HCT116 (cell line): ENCODE results near the gene KRTAP5-3. TPM values are rescaled to one million over a fixed set of nuclear protein-coding genes. Genes with fewer than 3 reads are reported as not detected.

Experiments used
- ATAC-seq: fragments of 200-7000 bp; cut with Tn5 transposase; 2 replicates; pipeline ENCODE4 v1.9.1; 2020; ENCODE audit warnings: mild to moderate bottlenecking, moderate library complexity
- BruUV-seq: library from RNA; stranded (reverse); fragments of 400-500 nt; replicated peaks from 2 replicates; lab custom pipeline; 2021; lab: Mats Ljungman, UMichigan
- CTCF ChIA-PET: fragments of 300-600 bp; sonication (Branson Sonifier 250); formaldehyde crosslinking; loops from one replicate; lab custom pipeline; 2021; ENCODE audit warnings: antibody characterized with exemption; lab: Charles Lee
- POLR2A ChIA-PET: fragments of 300-600, 350-600 bp; sonication (Branson Sonifier 250); formaldehyde crosslinking; loops from one replicate; lab custom pipeline; 2021; ENCODE audit warnings: antibody characterized with exemption; lab: Charles Lee
- RAD21 ChIA-PET, 2 experiments: fragments of 300-600 bp; sonication (Branson Sonifier 250); formaldehyde crosslinking; loops; one replicate each; lab custom pipeline; 2023; ENCODE audit warnings: low total read pairs in 2 of 2; ENCODE audit not compliant: uncharacterized antibody in 2 of 2, unreplicated experiment in 2 of 2, low non-redundant PET in 1 of 2; lab: Charles Lee
- DNase-seq: peaks from one replicate; pipeline ENCODE4 v3.0.0-alpha.2; 2010; ENCODE audit warnings: low read depth, low spot score
- H2AFZ ChIP-seq: fragments of 200-600 bp; shearing (Covaris generic), sonication (generic); 2 replicates; pipeline ENCODE4 v1.6.1; 2017; ENCODE audit warnings: low read depth, mixed run types, mixed read lengths, antibody characterized with exemption, low read length; ENCODE audit not compliant: poor library complexity, severe bottlenecking
- H3K27ac ChIP-seq: 2 replicates; pipeline ENCODE4 v1.5.1; 2012; ENCODE audit warnings: low read depth, low read length
- H3K27me3 ChIP-seq: fragments of 200-600 bp; sonication (generic); 2 replicates; pipeline ENCODE4 v1.6.1; 2016; ENCODE audit warnings: mixed run types, low read length, mixed read lengths; ENCODE audit not compliant: insufficient read depth
- H3K36me3 ChIP-seq, 2 experiments: fragments of 200-500 bp in 1 of 2; fragments of 200-600 bp in 1 of 2; sonication (Bioruptor generic) in 1 of 2; sonication (generic) in 1 of 2; 2 replicates each; pipeline versions ENCODE4 v1.5.1 to v1.6.1; 2014 to 2016; ENCODE audit warnings: low read length in 2 of 2, inconsistent platforms in 1 of 2, mixed read lengths in 1 of 2, mixed run types in 1 of 2; ENCODE audit not compliant: insufficient read depth in 2 of 2, control insufficient read depth in 1 of 2
- H3K4me1 ChIP-seq, 2 experiments: fragments of 200-600 bp in 1 of 2; sonication (generic) in 1 of 2; 2 replicates each; pipeline versions ENCODE4 v1.5.1 to v1.6.1; 2012 to 2017; ENCODE audit warnings: low read length in 2 of 2, inconsistent platforms in 1 of 2, mild to moderate bottlenecking in 1 of 2, mixed read lengths in 1 of 2, mixed run types in 1 of 2, moderate library complexity in 1 of 2; ENCODE audit not compliant: insufficient read depth in 2 of 2, control insufficient read depth in 1 of 2
- H3K4me2 ChIP-seq: fragments of 200-600 bp; sonication (generic); 2 replicates; pipeline ENCODE4 v1.6.1; 2017; ENCODE audit warnings: mixed run types, low read length, mixed read lengths
- H3K4me3 ChIP-seq, 2 experiments: fragments of 200-600 bp in 1 of 2; sonication (generic) in 1 of 2; replicated peaks in 1 of 2; 2 replicates each; pipeline ENCODE4 v1.5.1; 2011 to 2016; ENCODE audit warnings: low read length in 2 of 2, control low read depth in 1 of 2, low read depth in 1 of 2, mild to moderate bottlenecking in 1 of 2, mixed read lengths in 1 of 2, mixed run types in 1 of 2
- H3K79me2 ChIP-seq: fragments of 200-600 bp; sonication (generic); 2 replicates; pipeline ENCODE4 v1.6.1; 2017; ENCODE audit warnings: mild to moderate bottlenecking, mixed run types, low read length, moderate library complexity, mixed read lengths; ENCODE audit not compliant: insufficient read depth
- H3K9ac ChIP-seq: fragments of 200-600 bp; sonication (generic); 2 replicates; pipeline ENCODE4 v1.6.1; 2016; ENCODE audit warnings: low read length, mixed read lengths
- H3K9me2 ChIP-seq: fragments of 200-600 bp; sonication (generic), shearing (Covaris generic); 2 replicates; pipeline ENCODE4 v1.6.1; 2017; ENCODE audit warnings: mixed run types, mild to moderate bottlenecking, moderate library complexity; ENCODE audit not compliant: insufficient read depth
- H3K9me3 ChIP-seq, 2 experiments: fragments of 200-500 bp in 1 of 2; fragments of 200-600 bp in 1 of 2; sonication (Bioruptor generic) in 1 of 2; sonication (generic) in 1 of 2; 2 replicates each; pipeline ENCODE4 v1.6.1; 2014 to 2017; ENCODE audit warnings: low read length in 2 of 2, mixed read lengths in 2 of 2, inconsistent platforms in 1 of 2, low read depth in 1 of 2, mild to moderate bottlenecking in 1 of 2, mixed run types in 1 of 2, moderate library complexity in 1 of 2; ENCODE audit not compliant: control insufficient read depth in 1 of 2, insufficient read depth in 1 of 2
- H4K20me1 ChIP-seq: fragments of 200-600 bp; sonication (generic), shearing (Covaris generic); 2 replicates; pipeline ENCODE4 v1.6.1; 2017; ENCODE audit warnings: mixed run types, mild to moderate bottlenecking, moderate library complexity; ENCODE audit not compliant: insufficient read depth
- EGR1 ChIP-seq: IDR thresholded peaks from 2 replicates; pipeline ENCODE4 v1.6.1; 2012; ENCODE audit warnings: low read depth
- SIN3A ChIP-seq: IDR thresholded peaks from 2 replicates; pipeline ENCODE4 v1.6.1; 2012; ENCODE audit warnings: low read depth
- SP1 ChIP-seq: IDR thresholded peaks from 2 replicates; pipeline ENCODE4 v1.6.1; 2012; ENCODE audit warnings: low read depth
- intact Hi-C: fragments of 100-400 bp; cut with micrococcal nuclease; formaldehyde crosslinking; loops from 2 replicates; pipeline ENCODE4 v1.10.0; 2022
- total RNA-seq: library from RNA; stranded (reverse); gene quantifications from one replicate; pipeline ENCODE4 v1.2.1, GENCODE V29; 2021; ENCODE audit not compliant: unreplicated experiment
- TF ChIP-seq, protein P1 (sequence below), 3 experiments: fragments of 200-600 bp in 1 of 3; sonication (generic) in 1 of 3; IDR thresholded peaks in 2 of 3; conservative IDR thresholded peaks in 1 of 3; 2 replicates each; pipeline ENCODE4 v1.5.1; 2012 to 2017; ENCODE audit warnings: low read depth in 2 of 3, low read length in 2 of 3, antibody characterized with exemption in 1 of 3, borderline replicate concordance in 1 of 3, control low read depth in 1 of 3, mild to moderate bottlenecking in 1 of 3, mixed read lengths in 1 of 3, mixed run types in 1 of 3, moderate library complexity in 1 of 3; ENCODE audit not compliant: insufficient read depth in 1 of 3
- TF ChIP-seq, protein P2 (sequence below): IDR thresholded peaks from 2 replicates; pipeline ENCODE4 v1.6.1; 2012

Gene KRTAP5-3
- total RNA-seq, 1 experiment from 2014 or later = not detected

DNA sequence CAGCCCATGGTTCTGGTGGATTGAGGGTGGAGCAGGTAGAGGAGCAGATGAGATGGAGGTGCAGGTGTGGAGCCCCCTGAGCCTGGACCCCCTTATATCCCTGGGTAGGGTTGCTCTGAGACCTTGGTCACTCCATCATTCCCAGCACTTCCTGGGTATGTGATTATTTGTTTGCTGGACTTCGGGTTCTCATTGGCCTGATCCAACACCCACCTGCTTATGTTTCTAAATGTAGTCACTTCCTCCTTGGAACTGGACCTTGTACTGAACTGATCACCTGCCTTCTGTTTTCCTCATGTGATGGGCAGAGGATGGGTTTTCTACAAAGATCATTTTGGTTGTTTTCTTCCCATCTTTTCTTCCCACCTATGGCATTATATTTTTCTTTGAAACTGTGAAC lies 13.8 kb upstream of the KRTAP5-3 start, which contains the start of gene KRTAP5-4 (continued):
- TF ChIP-seq, protein P1, sequence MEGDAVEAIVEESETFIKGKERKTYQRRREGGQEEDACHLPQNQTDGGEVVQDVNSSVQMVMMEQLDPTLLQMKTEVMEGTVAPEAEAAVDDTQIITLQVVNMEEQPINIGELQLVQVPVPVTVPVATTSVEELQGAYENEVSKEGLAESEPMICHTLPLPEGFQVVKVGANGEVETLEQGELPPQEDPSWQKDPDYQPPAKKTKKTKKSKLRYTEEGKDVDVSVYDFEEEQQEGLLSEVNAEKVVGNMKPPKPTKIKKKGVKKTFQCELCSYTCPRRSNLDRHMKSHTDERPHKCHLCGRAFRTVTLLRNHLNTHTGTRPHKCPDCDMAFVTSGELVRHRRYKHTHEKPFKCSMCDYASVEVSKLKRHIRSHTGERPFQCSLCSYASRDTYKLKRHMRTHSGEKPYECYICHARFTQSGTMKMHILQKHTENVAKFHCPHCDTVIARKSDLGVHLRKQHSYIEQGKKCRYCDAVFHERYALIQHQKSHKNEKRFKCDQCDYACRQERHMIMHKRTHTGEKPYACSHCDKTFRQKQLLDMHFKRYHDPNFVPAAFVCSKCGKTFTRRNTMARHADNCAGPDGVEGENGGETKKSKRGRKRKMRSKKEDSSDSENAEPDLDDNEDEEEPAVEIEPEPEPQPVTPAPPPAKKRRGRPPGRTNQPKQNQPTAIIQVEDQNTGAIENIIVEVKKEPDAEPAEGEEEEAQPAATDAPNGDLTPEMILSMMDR (IDR thresholded peaks at IDR 0.05 in 2 of 3, conservative IDR thresholded peaks at IDR 0.05 in 1 of 3; ENCODE audit: borderline replicate concordance in 1 of 3, insufficient read depth in 1 of 3, low read depth in 2 of 3, low read length in 2 of 3) = no peak

DNA sequence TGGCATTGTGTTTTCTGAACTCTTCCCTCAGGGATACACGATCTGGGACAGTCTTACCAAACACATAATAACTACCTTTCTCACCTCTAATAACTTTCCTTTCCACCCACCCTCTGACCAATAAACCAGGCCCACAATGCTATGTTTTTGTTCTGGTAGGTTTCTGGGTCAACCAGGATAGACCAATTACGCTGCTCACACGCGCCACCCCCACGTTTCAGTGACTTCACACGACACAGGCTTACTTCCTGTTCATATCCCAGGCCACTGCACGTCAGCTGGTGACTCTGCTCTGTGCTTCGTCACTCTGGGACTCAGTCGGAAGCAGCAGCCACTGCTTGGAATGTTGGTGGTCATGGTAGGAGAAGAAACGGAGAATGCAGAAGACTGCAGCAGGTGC lies 11.2 kb upstream of the KRTAP5-3 start:
- ATAC-seq (no peak), DNase-seq (no peak)
- H3K4me1 ChIP-seq = no peaks in the 10 kb centered on the region
- H2AFZ ChIP-seq = no peak overlapping the region
- H3K9ac ChIP-seq = no peak overlapping the region
- ChIA-PET POLR2A (interaction anchor here (0.6 kb wide), 1 partner anchor 62 kb away, joined by 4 read pairs; no protein-coding TSS in a partner anchor), RAD21 (no interaction called here)
- H3K4me2 ChIP-seq = no peak overlapping the region
- H3K4me3 ChIP-seq = no peak overlapping the region
- H3K9me2 ChIP-seq = no peaks in the 10 kb centered on the region
- no peaks in the 10 kb centered on the region for H4K20me1 ChIP-seq
- H3K79me2 ChIP-seq = no peaks in the 10 kb centered on the region
- no peak for TF ChIP-seq SIN3A
- no peak for TF ChIP-seq EGR1
- TF ChIP-seq SP1 = no peak
- TF ChIP-seq, protein P1 (IDR thresholded peaks at IDR 0.05 in 2 of 3, conservative IDR thresholded peaks at IDR 0.05 in 1 of 3; ENCODE audit: borderline replicate concordance in 1 of 3, insufficient read depth in 1 of 3, low read depth in 2 of 3, low read length in 2 of 3) = no peak
- TF ChIP-seq, protein P2, sequence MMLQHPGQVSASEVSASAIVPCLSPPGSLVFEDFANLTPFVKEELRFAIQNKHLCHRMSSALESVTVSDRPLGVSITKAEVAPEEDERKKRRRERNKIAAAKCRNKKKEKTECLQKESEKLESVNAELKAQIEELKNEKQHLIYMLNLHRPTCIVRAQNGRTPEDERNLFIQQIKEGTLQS = no peak
- TF ChIP-seq, all 23 proteins: peak for 0
- no TSS peak for BruUV-seq
- Histone ChIP-seq H3K27me3 (no peaks in the 10 kb centered on the region; the same call in 1 of the 2 replicates), H3K27ac (no peak overlapping the region), H3K36me3 (no peaks in the 10 kb centered on the region), H3K9me3 (no peaks in the 10 kb centered on the region)
- intact Hi-C loops = no loop called here
- CTCF ChIA-PET = no interaction called here
